Calu3 (cell line): ENCODE measurements around the gene ZNF555. TPM values are rescaled to one million over a fixed set of nuclear protein-coding genes. Genes with fewer than 3 reads are reported as not detected.

Experiments
- BruUV-seq: library from RNA; stranded (reverse); fragments of 400-500 nt; replicated peaks from 2 replicates; lab custom pipeline; 2021; lab: Mats Ljungman, UMichigan
- CTCF ChIA-PET: fragments of 300-600 bp; sonication (Branson Sonifier 250); formaldehyde crosslinking; loops from one replicate; lab custom pipeline; 2022; ENCODE audit warnings: antibody characterized with exemption; lab: Charles Lee
- DNase-seq: peaks from one replicate; pipeline ENCODE4 v3.0.0; 2022
- H3K27ac Mint-ChIP-seq: one replicate; pipeline ENCODE4 v1.8.0; 2022; ENCODE audit warnings: mixed read lengths; ENCODE audit not compliant: unreplicated experiment
- H3K27me3 Mint-ChIP-seq: one replicate; pipeline ENCODE4 v1.8.0; 2022; ENCODE audit warnings: mixed read lengths; ENCODE audit not compliant: unreplicated experiment
- H3K36me3 Mint-ChIP-seq: one replicate; pipeline ENCODE4 v1.8.0; 2022; ENCODE audit warnings: mild to moderate bottlenecking, moderate library complexity, mixed read lengths; ENCODE audit not compliant: insufficient read depth, unreplicated experiment
- H3K4me1 Mint-ChIP-seq: one replicate; pipeline ENCODE4 v1.8.0; 2022; ENCODE audit warnings: mild to moderate bottlenecking, low read depth, mixed read lengths; ENCODE audit not compliant: unreplicated experiment
- H3K4me3 Mint-ChIP-seq: one replicate; pipeline ENCODE4 v1.8.0; 2022; ENCODE audit warnings: mild to moderate bottlenecking, low read depth, moderate library complexity, mixed read lengths; ENCODE audit not compliant: unreplicated experiment
- H3K9me3 Mint-ChIP-seq: one replicate; pipeline ENCODE4 v1.8.0; 2022; ENCODE audit warnings: low read depth, mixed read lengths; ENCODE audit not compliant: unreplicated experiment
- intact Hi-C: fragments of 100-400 bp; cut with micrococcal nuclease; formaldehyde crosslinking; loops from one replicate; pipeline ENCODE4 v1.10.0; 2022; ENCODE audit not compliant: unreplicated experiment
- total RNA-seq: library from RNA; stranded (reverse); gene quantifications from 2 replicates; pipeline ENCODE4 v1.2.3, GENCODE V29; 2022
- TF ChIP-seq, protein P1 (sequence below): fragments of 200-600 bp; IDR thresholded peaks from one replicate; pipeline ENCODE4 v1.8.0; 2022; ENCODE audit warnings: antibody characterized with exemption; ENCODE audit not compliant: unreplicated experiment

The ZNF555 gene
- total RNA-seq, 1 experiment from 2014 or later: 5.7 TPM

DNA sequence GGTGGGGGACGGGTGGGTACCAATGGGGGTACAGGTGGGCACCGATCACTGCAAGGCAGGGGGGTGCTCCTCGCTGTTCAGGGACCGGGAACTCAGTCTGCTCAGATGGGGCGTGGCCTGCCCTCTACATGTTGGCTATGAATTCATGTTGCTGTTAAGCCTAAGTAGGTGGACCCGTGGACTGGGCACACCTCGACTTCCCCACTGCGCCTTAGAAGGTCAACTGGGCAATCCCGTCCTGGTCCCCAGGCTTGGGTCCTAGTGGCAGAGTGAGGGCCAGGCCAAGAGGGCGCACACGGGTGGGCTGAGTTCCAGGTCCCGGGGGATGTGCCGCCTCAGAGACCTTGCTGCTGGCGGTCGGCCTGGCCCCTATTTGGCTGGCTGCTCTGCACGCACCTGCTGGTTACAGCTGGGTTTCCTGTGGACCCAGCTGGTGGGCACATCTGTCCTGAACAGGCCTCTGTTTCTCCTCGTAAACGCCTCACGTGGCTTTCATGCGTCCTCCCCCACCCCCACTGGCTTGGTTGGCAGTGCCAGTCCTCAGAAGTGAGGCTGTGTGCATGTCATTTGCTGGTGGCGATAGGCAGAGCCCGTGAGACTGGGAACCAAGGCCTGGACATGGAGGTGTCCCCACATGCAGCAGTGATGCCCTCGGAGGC lies 35.2 kb upstream of the ZNF555 start:
- CTCF ChIA-PET: no interaction called here
- BruUV-seq: no TSS peak
- Mint-ChIP-seq H3K27ac (no peak overlapping the region), H3K4me1 (no peaks in the 10 kb centered on the region), H3K27me3 (no peaks in the 10 kb centered on the region), H3K9me3 (no peaks in the 10 kb centered on the region), H3K36me3 (peaks cover 16% of the 10 kb centered on the region), H3K4me3 (no peak overlapping the region)
- TF ChIP-seq, protein P1, sequence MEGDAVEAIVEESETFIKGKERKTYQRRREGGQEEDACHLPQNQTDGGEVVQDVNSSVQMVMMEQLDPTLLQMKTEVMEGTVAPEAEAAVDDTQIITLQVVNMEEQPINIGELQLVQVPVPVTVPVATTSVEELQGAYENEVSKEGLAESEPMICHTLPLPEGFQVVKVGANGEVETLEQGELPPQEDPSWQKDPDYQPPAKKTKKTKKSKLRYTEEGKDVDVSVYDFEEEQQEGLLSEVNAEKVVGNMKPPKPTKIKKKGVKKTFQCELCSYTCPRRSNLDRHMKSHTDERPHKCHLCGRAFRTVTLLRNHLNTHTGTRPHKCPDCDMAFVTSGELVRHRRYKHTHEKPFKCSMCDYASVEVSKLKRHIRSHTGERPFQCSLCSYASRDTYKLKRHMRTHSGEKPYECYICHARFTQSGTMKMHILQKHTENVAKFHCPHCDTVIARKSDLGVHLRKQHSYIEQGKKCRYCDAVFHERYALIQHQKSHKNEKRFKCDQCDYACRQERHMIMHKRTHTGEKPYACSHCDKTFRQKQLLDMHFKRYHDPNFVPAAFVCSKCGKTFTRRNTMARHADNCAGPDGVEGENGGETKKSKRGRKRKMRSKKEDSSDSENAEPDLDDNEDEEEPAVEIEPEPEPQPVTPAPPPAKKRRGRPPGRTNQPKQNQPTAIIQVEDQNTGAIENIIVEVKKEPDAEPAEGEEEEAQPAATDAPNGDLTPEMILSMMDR: no peak
- no peak for DNase-seq
- intact Hi-C loops: no loop called here

- intact Hi-C loops: no loop called here
- CTCF ChIA-PET: no interaction called here
- DNase-seq: no peak
- Mint-ChIP-seq H3K36me3 (peaks cover 16% of the 10 kb centered on the region), H3K4me1 (no peaks in the 10 kb centered on the region), H3K9me3 (no peaks in the 10 kb centered on the region), H3K27me3 (no peaks in the 10 kb centered on the region), H3K27ac (no peak overlapping the region), H3K4me3 (no peak overlapping the region)
- TF ChIP-seq, protein P1: no peak
- BruUV-seq: no TSS peak
Observed at GRCh38 chr19:2806736-2807378, 34.4 kb upstream of the ZNF555 start.

GRCh38 chr19:2807379-2808128 lies 33.7 kb upstream of the ZNF555 start:
- Mint-ChIP-seq H3K9me3 (no peaks in the 10 kb centered on the region), H3K4me1 (no peaks in the 10 kb centered on the region), H3K36me3 (peaks cover 13% of the 10 kb centered on the region), H3K4me3 (no peak overlapping the region), H3K27me3 (no peaks in the 10 kb centered on the region), H3K27ac (no peak overlapping the region)
- intact Hi-C loops: no loop called here
- CTCF ChIA-PET: no interaction called here
- BruUV-seq: no TSS peak
- DNase-seq: no peak
- TF ChIP-seq, protein P1: no peak

- H3K4me3 Mint-ChIP-seq: no peak overlapping the region
- H3K9me3 Mint-ChIP-seq: no peaks in the 10 kb centered on the region
- CTCF ChIA-PET: no interaction called here
- intact Hi-C loops: no loop called here
- TF ChIP-seq, protein P1: no peak
- no peaks in the 10 kb centered on the region for H3K27me3 Mint-ChIP-seq
- DNase-seq: no peak
- no peak overlapping the region for H3K27ac Mint-ChIP-seq
- peaks cover 9% of the 10 kb centered on the region for H3K36me3 Mint-ChIP-seq
- H3K4me1 Mint-ChIP-seq: no peaks in the 10 kb centered on the region
- BruUV-seq: no TSS peak
Observed at GRCh38 chr19:2808129-2808941, 32.9 kb upstream of the ZNF555 start.
